Activated naive CD8-positive, alpha-beta T cell treated with anti-CD3 and anti-CD28 coated beads, Interleukin-2, amount 50 U/mL, for 16 hours (primary cell): ENCODE data around the gene OSM.

Experiments used
- DNase-seq: peaks from one replicate; pipeline ENCODE4 v3.0.0-alpha.2; 2020; ENCODE audit warnings: low read depth, low spot score

The OSM gene

DNA sequence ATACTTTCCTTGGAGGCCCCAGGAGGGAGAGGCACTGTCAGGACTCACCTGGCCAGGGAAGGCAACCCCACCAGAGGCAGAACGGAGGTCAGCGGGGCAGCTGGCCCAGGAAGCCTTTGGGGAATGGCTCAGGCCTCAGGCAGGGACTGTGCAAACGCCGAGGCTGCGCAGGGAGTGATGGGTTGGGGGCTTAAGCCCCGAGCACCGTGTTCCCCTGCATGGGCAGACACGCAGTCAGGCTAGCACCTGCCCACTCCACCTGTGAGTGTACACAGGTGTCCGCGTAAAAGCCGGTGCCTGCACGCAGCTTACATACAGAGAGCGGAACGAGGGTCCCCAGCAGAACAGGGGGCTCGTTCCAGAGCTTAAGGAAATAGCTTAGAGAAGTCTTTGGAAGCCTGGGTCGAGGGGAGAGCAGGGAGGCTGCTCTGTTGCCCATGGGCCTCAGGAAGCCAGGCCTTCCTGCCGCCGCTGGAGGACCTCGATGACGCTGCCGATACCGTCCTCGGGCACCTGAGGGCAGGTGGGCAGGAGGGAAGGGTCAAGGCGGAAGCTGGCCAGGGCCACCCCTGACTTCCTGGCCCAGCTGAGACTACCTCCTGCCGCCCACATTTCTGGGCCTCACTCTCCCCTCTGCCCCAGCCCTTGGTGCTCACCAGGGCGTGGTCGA lies 18.7 kb upstream of the OSM start:
- DNase-seq, result no peak

DNA sequence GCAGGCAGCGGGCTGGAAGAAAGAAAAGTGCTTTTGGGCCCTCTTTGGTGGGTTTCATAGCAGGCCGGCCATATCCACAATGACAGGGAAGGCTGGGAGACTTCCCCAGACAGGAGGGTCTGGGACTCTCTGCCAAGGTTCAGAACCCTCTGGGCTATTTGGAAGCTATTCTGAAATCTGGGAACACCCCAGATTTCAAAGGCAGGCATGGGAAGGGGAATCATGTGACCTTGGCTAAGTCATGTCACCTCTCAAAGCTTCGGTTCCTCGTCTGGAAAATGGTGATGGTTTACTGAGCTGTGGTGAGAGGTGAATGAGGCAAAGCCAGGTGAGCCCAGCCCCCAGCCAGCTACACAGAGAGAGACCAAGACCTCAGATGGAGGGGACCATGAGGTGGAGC lies 18.0 kb upstream of the OSM start:
- no peak for DNase-seq

DNA sequence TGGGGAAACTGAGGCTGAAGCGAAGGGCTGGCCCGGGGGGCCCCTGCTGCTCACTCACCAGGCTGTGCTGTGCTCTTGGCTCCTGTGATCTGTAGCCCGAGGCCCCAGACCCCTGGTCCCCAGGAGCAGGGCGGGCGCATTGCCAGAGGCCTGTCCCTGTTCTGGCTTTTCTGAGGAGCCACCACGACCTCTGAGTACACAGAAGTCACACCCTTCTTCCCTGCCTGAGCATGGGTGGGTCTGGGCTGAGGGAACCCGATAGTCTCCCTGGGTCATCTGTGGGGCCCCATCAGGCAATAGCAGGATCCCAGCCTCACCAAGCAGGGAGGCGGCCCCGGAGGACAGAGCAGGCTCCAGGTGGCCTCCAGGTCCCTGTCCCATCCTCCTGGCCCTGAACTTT lies 17.5 kb upstream of the OSM start:
- no peak for DNase-seq

DNA sequence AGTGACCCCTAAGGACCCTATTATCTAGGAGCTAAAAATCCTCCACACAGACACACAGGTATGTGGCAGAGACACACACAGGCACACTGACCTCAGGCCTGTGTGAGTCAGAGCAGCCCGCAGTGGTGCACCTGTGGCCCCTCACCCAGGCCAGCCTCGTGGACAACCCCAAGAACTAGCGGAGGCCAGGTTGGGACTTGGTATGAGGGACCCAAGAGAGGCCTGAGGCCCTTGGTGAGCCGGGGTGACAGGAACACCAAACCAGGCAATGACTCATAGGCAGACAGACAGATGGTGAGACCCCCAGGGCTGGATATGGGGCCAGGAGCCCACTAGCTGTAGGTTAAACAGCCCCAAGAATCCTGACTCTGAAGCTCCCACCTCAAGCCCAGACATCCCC lies 16.7 kb upstream of the OSM start:
- no peak for DNase-seq

DNA sequence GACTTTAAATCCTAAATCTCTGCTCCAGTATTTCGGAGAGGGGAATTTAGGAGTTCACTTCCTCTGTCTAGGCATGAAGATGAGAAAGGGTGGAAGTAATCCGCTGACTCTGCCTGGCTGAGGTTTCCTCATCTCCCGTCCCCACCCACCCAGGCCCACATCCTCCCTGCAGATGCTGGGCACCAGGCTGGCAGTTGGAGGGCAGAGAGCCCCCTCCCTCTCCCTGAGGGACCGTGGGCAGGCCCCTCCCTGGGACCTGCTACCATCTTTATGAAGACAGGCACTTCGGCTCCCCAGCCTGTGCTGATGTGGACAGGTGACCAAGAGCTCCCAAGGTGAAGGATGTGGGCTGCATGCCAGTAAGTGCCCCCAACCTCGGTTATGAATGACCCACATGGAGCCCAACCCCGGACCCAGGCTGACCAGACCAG lies 16.0 kb upstream of the OSM start:
- no peak for DNase-seq

DNA sequence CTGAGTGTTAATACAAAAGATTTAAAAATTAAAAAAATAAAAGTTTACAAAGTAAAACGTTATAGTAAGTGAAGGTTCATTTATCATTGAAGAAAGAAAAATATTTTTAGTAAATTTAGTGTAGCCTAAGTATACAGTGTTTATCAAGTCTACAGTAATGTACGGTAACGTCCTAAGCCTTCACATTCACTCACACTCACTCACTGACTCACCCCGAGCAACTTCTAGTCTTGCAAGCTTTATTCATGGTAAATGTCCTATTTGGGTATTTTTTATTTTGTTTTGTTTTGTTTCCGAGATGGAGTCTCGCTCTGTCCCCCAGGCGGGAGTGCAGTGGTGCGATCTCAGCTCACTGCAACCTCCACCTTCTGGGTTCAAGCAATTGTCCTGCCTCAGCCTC lies 13.9 kb upstream of the OSM start:
- no peak for DNase-seq

DNA sequence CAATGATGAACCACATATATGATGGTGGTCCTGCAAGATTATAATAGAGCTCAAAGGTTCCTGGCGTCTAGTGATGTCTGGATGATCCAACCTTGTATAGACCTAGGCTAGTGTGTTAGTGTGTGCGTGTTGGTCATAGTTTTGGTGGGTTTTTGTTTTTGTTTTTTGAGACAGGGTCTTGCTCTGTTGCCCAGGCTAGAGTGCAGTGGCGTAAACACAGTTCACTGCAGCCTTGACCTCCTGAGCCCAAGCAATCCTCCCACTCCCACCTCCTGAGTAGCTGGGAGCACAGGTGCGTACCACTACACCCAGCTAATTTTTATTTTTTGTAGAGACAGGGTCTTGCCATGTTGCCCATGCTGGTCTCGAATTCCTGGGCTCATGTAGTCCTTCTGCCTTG lies 13.3 kb upstream of the OSM start:
- DNase-seq, result no peak

DNA sequence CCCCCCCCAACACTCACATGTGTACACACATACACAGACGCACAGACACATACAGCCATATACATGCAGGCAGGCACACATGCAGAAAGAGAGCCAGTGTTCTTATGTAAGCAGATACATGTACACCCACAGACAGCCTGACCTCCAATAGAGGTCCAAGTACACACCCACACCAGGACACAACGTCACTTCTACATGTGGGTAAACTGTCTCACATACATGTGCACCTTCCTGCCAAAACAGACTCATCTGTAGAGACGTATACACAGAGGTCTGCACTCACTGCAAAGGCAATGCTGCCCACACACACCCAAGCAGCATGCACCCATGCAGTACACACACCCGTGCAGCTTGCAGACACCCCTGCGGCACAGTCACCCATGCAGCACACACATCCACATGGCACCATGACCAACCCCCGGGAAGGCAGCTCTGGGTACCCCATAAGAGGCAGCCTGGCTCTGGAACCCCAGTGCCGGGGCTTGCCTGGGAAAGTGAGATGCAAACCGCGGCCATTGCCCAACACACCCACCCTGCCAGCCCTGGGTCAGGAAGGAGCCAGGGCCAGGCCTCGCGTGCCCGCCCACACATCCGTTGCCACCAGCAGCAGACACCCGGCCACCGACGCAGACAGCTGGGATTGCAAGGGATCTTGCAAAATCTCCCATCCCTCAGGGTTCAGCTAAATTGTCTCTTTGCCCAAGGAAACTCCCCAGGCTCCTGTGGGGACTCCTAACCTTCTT lies 12.6 kb upstream of the OSM start:
- no peak for DNase-seq

DNA sequence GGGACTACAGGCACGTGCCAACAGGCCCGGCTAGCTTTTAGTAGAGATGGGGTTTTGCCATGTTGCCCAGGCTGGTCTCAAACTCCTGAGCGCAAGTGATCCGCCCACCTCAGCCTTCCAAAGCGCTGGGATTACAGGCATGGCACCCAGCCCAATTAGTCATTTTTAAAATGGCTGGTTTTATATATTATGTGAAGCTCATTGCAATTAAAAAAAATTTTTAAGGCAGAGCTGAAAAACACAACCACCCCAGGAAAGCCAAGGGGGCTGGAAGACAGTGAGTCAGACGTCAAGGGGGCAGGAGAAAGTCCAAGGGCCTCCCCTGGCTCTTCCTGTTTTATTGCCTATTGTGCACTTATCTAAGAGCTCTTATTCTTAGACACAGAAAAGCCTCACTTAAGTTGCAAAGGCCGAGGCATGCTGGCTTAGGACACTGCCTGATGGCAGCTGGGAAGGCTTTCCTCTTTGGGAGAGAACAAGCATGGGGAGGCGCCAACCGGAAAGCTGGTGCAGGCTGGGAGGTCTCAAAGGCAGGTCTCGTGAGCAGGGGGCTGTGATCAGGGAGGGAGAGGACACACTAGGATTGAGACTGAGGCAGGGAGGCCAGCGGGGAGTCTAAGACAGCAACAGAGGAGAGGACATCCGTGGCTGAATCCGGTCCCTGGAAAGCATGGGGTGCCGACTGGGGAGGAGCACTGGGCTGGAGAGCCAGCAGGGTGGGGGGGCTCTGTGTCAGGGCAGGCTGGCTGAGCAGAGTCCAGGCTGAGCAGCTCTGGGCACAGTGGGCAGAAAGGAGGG lies 11.1 kb upstream of the OSM start:
- DNase-seq, result no peak

DNA sequence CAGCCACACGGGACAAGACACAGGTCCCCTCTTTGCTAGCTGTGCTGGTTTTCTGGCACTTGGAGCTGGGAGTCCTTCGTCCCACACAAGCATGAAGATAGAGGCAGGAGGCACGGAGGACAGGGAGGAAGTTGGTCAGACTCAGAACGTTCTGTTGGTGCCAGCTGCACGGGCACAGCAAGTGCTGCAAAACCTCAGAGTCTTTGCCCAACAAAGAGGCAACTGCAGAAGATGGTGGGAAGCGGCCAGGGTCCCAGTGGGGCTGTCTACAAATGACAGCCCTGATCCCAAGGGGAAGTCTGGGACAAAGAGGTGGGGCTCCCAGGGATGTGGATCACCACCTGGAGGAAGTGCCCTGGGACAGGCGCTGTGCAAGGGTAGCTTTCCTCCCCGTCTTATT lies 9.4 kb upstream of the OSM start:
- DNase-seq, result no peak

DNA sequence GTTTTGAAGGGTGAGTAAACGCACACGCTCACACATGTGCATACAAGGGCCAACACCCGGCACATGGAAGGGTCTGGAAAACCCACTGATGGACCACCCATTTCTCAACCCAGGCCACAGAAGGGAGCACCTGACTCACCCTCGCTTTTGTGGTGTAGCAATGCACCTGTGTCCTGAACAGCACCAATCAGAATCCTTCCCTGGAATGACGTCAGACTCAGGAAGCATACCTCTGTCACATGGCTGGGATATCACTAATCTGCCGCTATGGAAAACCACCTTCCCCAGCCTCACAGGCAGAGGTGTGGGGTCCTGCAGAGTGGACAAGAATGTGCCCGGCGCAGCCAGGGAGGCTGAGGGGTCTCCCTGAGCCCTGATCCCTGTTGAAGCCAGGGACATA lies 9.0 kb upstream of the OSM start:
- no peak for DNase-seq

DNA sequence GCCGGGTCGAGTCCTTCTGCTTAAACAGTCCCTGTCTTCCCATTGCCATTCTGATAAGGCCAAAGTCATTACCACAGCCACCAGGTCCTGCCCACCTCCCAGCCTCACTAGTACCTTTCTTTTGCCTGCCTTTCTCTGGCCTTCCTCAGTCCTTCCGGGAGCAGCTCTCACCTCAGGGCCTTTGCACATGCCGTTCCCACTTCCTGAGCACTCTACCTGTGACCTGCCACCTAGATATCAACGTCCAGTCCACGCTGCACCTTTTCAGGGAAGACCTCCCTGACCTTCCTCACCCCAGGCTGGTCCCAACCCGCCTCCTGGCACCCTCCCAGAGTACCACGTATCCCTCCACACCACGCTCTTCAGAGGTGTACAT lies 7.8 kb upstream of the OSM start:
- DNase-seq, result no peak

DNA sequence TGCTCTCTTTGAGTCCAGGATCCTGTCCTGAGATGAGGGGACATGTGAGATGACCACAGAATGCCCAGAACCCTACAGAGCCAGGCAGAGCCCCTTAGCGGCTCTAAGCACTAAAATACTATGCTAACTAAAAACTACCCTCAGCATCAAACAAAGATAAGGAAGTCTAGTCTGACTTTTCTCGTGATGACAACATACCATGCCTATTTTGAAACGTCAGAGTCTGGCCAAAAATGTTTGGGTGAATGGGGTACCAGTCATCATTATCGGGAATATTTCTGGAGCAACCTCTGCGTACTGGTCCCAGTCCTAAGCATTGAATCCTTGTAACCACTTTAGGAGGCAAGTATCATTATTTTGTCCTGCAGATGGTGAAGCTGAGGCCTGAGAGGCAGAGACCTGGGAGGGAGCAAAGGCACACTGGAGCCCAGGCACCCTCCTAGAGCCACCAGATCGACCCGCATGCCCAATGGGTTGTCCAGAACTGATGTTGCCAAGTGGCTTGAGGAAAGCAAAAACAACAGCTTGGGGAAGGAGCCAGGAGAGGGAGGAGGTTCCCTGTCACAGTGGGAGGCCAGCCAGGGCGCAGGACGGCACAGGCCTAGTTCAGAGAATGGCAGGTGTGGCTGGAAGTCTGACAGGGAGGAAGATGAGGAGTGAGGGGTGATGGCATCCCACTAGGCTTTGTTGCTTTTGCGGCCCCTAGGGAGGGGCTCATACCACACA lies 7.2 kb upstream of the OSM start:
- no peak for DNase-seq

DNA sequence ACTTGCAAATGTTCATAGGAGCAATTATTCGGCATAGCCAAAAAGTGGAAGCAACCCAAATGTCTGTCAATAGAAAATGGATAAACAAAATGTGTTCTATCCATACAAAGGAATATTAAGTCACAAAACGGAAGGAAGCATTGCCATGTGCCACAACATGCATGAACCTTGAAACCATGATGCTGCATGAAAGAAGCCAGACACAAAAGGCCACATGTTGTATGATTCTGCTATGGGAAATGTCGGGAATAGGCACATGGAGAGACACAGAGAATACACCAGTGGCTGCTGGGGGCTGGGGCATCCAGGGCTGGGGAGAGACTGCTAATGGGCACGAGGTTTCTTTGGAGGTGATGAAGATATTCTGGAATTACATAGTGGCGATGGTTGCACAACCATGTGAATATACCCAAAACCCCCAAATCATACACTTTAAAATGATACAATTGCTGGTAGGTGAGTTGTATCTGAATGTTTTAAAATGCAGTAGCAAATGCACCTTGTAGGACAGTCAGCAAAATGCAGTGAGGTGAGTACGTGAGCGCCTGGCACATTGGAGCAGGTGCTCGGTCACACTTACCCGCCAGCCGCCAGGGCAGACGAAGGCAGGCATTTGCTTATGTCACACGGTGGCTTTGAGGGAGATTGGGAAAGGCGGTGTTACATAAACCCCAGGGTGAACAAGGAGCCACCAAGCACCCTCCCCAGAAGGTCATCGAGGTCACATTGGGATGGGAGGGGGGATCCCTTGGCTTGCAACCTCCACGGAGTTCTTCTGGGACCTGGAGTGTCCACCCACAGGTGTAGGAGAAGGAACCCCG lies 6.3 kb upstream of the OSM start:
- DNase-seq, result no peak

DNA sequence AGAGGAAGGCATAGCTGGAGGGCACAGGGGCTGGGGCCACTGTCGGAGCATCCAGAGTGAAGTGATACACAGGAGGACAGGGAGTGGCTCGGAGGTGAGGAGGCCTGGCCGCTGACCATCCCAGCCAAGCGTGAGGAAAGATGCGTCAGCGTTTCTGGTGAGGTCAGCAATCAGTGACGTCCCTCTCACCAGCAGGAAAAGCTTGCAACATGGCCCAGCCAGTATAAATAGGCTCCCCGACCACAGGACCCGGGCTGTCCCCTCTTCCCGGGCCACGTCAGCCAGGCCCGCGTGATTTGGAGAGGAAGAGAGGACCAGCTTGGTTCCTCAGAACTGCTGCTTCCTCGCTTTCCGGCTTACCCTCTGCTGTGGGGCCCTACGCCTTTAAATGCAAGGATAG lies 4.2 kb upstream of the OSM start:
- no peak for DNase-seq

DNA sequence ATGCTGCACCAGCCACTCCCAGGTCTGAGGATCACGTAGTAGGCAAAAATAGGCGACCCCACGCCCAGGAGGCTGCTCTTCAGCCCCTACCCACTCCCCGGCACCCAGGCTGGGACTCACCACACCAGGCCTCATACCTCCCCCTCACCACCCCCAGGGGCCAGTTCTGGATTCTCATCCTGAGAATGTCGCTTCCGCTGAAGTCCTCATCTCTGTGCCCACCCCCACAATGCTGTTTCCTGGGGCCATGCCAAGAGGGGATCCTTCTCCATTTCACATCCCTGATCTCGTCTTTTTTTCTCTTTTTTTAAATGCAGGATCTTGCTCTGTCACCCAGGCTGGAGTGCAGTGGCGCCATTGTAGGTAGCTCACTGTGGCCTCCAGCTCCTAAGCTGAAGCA lies 1.7 kb upstream of the OSM start:
- DNase-seq, result no peak

DNA sequence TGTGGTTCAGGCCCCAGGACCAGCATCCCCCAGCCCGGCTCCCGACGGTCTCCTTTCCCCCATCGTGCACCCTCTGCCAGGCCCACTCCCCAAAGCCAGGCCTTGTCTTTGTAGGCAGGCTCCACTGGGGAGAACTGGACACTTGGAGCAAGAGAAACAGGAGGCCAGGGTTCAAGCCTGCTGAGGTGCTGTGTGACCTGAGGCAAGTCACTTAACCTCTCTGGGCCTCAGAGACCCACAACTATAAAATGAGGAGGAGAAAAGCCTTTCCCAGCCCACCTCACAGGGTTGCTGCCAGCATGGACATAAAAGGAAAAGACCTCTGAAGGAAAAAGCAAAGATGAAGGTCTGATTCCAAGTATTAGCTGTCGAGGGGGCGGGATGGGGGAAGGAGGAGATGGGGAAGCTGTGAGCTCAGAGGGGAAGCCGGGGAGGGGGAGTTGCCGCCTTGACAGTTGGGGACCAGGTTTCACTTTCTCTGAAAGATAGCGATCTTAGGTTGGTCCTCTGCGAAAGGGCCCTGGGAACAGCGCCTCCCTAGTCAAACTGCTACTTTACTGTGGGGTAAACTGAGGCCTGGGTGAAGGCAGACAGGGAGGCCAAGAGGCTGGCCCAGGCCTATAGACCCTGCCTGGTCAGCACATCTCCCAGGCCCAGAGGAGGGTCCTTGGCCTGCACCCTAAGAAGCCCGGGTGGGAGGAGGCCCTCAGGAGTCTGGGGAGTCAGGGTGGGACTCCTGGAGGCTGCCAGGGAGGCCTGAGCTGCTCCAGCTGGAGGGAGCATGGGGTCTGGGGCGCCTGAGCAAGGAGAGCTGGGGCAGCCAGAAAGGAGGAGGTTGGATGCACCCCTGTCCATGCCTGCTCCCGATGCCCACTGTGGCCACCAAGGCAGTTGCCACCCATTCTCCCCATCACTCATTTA lies 991 bp upstream of the OSM start:
- DNase-seq, result no peak

DNA sequence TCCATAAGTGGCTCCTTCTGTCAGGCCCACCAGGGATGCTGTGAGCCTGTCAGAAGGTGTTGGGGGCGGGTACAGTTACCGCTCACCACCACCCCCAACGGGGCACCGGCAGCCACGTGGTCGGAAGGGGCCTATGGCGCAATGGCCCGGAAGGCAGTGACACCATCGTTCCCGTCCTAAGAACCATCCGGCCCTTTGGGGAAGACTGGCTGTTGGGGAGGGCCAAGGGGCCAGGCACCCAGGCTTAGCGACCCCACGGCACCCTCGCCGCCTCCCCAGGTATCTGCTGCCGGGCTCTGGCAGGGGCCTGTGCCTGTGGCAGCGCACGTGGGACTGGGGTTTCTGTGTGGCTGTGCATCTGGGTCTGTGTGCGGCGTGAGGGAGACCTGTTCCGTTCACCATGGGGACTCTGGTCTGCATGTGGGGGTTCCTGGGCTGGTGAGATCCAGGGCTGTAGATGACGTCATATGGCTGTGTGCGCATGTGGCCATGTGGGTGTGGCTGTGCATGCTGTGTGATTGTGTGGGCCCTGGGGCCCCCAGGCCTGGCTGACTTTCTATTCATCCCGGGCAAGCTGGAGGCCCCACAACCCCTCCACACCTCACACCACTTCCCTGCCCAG lies 717 bp downstream of the OSM start:
- peak; percentile 77 for DNase-seq

DNA sequence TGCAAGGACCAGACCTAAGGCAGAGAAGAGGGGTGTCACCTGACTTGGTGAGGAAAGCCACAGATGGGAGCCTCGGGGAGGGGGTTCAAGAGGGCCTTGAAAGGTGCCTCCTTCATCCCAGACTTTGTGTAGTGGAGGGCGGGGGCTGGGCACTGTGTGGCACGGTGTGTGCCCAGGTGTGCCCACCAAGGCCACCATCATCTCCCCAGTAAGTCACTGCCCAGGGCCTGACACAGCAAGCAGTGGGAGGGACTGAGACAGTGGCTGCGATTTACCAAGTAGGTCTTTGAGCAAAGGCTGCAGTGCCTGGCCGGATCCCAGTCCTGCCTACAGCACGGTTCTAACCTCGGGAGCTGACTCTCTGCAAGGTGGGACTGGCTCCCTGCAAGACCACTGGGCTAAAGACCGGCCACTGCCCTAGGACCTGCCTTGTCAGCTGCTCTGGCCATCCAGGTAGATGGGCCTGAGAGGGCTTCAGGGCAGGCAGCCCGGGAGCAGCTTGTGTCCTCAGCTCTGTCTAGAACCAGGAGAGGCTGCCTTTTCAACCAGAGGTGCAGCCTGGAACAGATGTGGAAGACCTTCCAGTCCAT lies 1.4 kb downstream of the OSM start:
- no peak for DNase-seq
